Occipital lobe (tissue), 2 donors: ENCODE results near the gene DCUN1D3. TPM values are rescaled to one million over a fixed set of nuclear protein-coding genes. Genes with fewer than 3 reads are reported as not detected.
"Not testable (repeated sequence)": the region's sequence is repeated elsewhere in the genome, so short reads cannot be mapped to it uniquely, and the experiment has no call there.

Source experiments
- DNase-seq: peaks from one replicate; lab custom pipeline; 2025; lab: John Stamatoyannopoulos, UW
- total RNA-seq: library from RNA; depleted of rRNA; stranded (reverse); fragments of >200 nt; gene quantifications from one replicate; pipeline ENCODE4 v1.2.3, GENCODE V29; 2014

The DCUN1D3 gene
- total RNA-seq, 1 donor from 2014 or later: 18.9 TPM

GRCh38 chr16:20862162-20862960 is 37.8 kb downstream of the DCUN1D3 start:
- no peak for DNase-seq

- not testable (repeated sequence) for DNase-seq
Observed at GRCh38 chr16:20860995-20861394, 39.2 kb downstream of the DCUN1D3 start.

GRCh38 chr16:20860361-20860760 is 39.8 kb downstream of the DCUN1D3 start:
- DNase-seq: no peak

GRCh38 chr16:20859699-20860098 is 40.5 kb downstream of the DCUN1D3 start:
- no peak for DNase-seq

GRCh38 chr16:20859229-20859628 is 40.9 kb downstream of the DCUN1D3 start:
- no peak for DNase-seq

- no peak for DNase-seq
Observed at GRCh38 chr16:20857281-20857680, 42.9 kb downstream of the DCUN1D3 start.

- no peak for DNase-seq
Observed at GRCh38 chr16:20854963-20855362, 45.2 kb downstream of the DCUN1D3 start.

GRCh38 chr16:20853981-20854620 is 46.1 kb downstream of the DCUN1D3 start:
- DNase-seq: no peak

GRCh38 chr16:20853143-20853542 is 47.0 kb downstream of the DCUN1D3 start:
- DNase-seq: no peak

- DNase-seq: peak; percentile 10
Observed at GRCh38 chr16:20851601-20852000, 48.6 kb downstream of the DCUN1D3 start.

- no peak for DNase-seq
Observed at GRCh38 chr16:20850981-20851380, 49.2 kb downstream of the DCUN1D3 start.

GRCh38 chr16:20849589-20850390 is 50.4 kb downstream of the DCUN1D3 start:
- DNase-seq: peak; percentile 19

- DNase-seq: no peak
Observed at GRCh38 chr16:20847550-20847949, 52.6 kb downstream of the DCUN1D3 start.

GRCh38 chr16:20846551-20846950 is 53.6 kb downstream of the DCUN1D3 start:
- DNase-seq: no peak

- DNase-seq: no peak
Observed at GRCh38 chr16:20846030-20846429, 54.1 kb downstream of the DCUN1D3 start.

GRCh38 chr16:20844588-20844987 is 55.6 kb downstream of the DCUN1D3 start:
- no peak for DNase-seq

GRCh38 chr16:20844054-20844453 is 56.1 kb downstream of the DCUN1D3 start:
- no peak for DNase-seq

- no peak for DNase-seq
Observed at GRCh38 chr16:20839504-20839903, 60.7 kb downstream of the DCUN1D3 start.

- no peak for DNase-seq
Observed at GRCh38 chr16:20838240-20838639, 61.9 kb downstream of the DCUN1D3 start.

GRCh38 chr16:20833086-20833485 is 67.1 kb downstream of the DCUN1D3 start:
- DNase-seq: no peak

GRCh38 chr16:20830372-20830771 is 69.8 kb downstream of the DCUN1D3 start:
- no peak for DNase-seq

GRCh38 chr16:20829536-20829935 is 70.6 kb downstream of the DCUN1D3 start:
- DNase-seq: no peak
